LoVo (cell line): ENCODE data around the gene PTCD3.

Source experiments
- DNase-seq: peaks from one replicate; pipeline ENCODE4 v3.0.0-alpha.2; 2016; ENCODE audit warnings: low spot score

PTCD3 gene

DNA sequence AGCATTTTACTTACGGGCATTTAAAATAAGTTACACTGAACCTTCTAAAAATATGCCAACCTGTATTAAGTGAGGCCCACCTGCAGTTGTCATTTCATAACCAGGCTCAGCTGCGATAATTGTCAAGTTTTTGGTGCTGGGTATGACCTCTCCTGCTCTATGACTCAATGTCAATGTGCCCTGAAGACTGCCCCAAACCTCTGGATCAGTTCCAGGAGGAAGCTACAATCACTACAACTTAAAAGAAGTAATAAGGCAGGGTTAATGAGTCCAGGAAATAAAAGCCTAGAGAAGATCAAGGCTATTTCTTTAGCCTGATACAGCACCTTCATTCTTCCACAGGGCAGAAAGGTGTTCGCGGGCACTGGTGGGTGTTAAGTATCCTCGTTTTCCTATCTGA is 23.3 kb upstream of the PTCD3 start:
- DNase-seq, result no peak

- no peak for DNase-seq
These were observed 17.8 kb upstream of the PTCD3 start for GRCh38 chr2:86087936-86088850.

- DNase-seq, result no peak
These were observed 11.8 kb upstream of the PTCD3 start for GRCh38 chr2:86094229-86094628.

- DNase-seq, result no peak
These were observed 8.7 kb upstream of the PTCD3 start for GRCh38 chr2:86097114-86097896.

DNA sequence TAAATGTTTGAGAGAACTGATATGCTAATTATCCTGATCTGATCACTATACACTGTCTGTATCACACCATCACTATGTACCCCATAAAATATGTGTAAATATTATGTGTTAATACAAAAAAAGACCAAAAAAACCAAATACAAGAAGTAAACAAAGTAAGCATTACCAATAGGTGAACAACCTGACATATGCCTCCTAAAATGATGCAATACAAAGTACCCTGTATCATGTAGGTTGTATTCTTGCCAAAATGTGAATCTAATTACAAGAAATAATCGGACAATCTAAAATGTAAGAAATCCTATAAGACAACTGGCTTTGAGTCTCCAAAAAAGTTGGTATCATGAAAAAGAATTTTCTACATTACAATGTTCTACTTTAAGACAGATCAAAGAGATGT is 8.1 kb upstream of the PTCD3 start:
- no peak for DNase-seq

DNA sequence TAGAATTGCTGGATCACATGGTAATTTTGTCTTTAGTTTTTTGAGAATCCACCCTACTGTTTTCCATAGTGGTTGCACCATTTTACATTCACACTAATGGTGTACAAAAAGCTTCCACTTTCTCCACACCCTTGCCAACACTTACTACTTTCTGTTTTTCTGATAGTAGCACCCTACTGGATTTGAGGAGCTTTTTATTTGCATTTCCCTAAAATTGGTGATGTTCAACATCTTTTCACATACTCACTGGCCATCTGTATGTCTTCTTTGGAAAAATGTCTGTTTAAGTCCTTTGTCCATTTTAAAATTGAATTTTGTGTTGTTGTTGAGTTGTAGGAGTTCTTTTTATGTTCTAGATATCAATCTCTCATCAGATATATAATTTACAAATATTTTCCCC is 3.9 kb upstream of the PTCD3 start:
- DNase-seq, result no peak

- peak; percentile 90 for DNase-seq
These were observed 625 bp upstream of the PTCD3 start, which contains the start of gene POLR1A for GRCh38 chr2:86105252-86105968. Gene POLR1A (minus strand): TSS chr2:86105886. CDS start chr2:86105776, 110 bp downstream.

- no peak for DNase-seq
These were observed 996 bp downstream of the PTCD3 start for GRCh38 chr2:86107031-86107430.

- no peak for DNase-seq
These were observed 12.1 kb downstream of the PTCD3 start for GRCh38 chr2:86118130-86118529.

DNA sequence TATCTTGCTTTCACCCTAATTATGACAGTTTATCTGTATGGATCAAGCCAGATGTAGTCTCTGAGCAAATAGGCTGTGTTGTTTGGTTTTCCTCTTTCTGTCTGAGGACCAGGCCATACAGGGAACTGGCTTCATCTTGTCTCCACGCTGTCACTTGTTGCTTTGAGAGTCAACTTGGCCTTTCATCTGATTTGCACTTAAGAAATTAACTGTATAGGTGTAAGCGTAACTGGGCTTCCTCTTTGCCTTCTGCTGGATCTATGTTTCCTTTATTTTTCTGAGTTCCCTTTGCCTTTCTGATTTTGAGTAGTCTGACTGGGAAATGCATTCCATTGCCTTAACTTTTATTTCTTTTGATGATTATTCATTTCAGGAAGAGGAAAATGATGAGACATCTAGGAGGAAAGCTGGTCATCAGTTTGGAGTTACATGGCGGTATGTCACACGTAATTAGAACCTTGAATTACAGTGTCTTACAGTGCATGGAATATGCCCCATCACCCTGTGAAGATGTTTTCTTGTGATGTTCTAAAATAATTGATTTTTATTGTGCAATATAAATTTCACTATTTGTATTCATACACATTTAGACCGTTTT is 17.4 kb downstream of the PTCD3 start:
- no peak for DNase-seq

DNA sequence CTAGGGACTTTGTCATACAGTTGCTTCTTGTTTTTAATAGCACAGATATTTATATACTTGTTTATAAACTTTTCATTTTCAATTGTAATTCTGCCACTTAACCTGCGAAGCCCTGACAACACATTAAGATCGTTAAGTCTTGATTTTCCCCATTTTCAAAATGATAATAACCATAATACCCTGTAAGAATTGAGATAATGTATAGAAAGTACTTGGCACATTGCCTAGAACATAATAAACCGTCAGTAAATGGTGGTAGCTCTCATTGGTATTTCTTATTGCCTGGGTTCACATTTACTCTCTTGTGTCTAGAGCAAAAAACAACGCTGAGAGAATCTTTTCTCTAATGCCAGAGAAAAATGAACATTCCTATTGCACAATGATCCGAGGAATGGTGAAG is 18.6 kb downstream of the PTCD3 start:
- DNase-seq, result no peak

DNA sequence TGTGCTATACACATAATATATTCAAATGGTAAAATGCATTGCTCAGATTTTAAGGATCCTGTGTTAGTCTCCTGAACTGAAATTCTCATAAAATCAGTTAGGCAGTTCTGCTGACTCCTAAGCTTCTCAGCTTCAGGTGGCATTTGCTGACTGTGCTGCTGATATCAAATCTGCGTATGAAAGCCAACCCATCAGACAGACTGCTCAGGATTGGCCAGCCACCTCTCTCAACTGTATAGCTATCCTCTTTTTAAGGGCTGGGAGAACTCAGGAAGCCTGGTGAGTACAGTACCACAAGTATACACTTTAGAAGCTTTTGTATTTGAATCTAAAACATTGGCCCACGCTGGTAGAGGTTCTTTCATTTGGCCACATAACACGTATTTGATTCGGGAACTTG is 28.7 kb downstream of the PTCD3 start:
- DNase-seq, result no peak

- DNase-seq, result no peak
These were observed 29.6 kb downstream of the PTCD3 start for GRCh38 chr2:86135653-86136052.

- no peak for DNase-seq
These were observed 30.1 kb downstream of the PTCD3 start for GRCh38 chr2:86136141-86136540.

DNA sequence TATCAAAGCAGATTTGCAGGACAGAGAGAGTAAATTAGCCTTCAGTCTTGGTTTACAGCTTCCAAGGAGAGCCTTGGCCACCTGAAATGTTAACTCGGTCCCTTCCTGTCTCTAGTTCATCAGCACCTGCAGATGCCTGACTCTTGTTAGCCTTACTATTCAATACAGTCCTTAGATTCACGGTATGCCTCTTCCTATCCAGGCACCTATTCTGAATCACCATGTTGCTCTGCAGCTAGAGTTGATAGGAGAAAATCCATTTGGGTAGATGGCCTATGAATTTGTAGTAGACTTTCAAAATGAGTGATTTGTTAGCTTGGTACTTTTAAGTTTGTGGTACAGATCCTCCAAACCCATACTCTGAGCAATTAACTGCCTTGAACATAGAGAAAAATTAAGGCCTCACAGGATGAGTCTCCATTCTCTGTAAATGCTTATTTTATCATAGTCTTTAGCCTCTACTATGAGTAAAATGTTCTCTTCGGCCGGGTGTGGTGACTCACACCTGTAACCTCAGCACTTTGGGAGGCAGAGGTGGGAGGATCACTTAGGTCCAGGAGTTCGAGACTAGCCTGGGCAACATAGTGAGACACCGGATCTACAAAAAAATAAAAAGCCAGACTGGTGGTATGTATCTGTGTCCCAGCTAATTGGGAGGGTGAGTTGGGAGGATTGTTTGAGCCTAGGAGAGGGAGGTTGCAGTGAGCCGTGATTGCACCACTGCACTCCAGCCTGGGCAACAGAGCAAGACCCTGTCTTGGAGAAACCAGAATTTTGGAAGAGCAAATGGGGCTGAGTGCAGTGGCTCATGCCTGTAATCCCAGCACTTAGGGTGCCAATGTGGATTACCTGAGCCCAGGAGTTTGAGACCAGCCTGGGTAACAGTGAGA is 32.9 kb downstream of the PTCD3 start:
- no peak for DNase-seq

DNA sequence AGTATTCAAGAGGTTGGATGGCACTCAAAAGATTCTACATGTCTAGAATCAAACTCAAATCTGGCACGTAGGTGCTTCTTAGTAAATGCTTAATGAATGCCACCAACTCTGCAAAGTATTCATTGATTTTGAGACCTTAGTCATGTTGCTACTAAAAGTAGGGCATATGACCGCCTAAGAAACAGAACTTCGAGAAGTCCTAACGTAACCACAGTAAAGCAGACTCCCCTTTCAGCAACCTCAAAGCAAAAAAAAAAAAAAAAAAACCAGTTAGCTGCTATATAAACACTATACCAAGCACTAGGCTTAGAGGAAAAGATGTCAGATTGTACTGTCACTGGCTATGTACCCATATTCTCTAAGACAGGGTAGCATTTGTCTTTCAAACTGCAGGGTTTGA is 33.9 kb downstream of the PTCD3 start:
- no peak for DNase-seq

- no peak for DNase-seq
These were observed 34.9 kb downstream of the PTCD3 start for GRCh38 chr2:86140969-86141392.

- DNase-seq, result no peak
These were observed 36.6 kb downstream of the PTCD3 start for GRCh38 chr2:86142436-86143257.

DNA sequence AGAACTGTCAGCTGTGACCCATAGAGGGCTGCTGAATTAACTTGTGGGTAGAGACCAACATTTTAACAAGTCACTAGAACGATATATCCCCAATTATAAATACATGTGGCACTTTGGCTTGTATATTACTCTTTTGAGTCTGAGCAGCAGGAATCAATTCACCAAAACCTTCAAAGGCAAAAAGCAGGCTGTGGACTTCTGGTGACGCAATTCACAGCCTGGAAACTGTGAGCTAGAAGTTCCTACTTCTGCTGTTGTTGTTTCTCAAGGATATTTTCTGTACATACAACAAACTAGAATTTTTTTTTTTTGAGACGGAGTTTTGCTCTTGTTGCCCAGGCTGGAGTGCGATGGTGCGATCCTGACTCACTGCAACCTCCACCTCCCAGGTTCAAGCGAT is 37.3 kb downstream of the PTCD3 start:
- no peak for DNase-seq
